NCI-H187 (cell line): ENCODE results near the gene RPL15.
A peak's percentile ranks its signal among the peaks of the same experiment; 100 is the strongest.

Experiments used
- DNase-seq, 2 experiments: peaks; one replicate each; lab custom pipeline; 2025; lab: John Stamatoyannopoulos, UW

Gene RPL15

DNA sequence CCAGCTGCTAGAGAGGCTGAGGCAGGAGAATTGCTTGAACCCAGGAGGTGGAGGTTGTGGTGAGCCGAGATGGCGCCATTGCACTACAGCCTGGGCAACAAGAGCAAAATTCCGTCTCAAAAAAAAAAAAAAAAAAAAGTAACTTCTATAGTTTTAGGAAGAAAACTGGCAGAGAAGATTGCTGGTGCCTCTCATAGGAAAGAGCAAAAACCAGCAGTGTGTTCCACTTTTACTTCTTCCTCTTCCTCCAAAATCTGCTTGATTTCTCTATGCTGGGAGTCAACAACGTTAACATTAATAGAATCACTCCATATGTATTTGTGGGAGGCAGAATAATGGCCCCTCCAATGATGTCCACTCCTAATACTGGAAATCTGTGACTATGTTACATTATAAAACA, 15.6 kb downstream of the RPL15 start:
- no peak for DNase-seq

DNA sequence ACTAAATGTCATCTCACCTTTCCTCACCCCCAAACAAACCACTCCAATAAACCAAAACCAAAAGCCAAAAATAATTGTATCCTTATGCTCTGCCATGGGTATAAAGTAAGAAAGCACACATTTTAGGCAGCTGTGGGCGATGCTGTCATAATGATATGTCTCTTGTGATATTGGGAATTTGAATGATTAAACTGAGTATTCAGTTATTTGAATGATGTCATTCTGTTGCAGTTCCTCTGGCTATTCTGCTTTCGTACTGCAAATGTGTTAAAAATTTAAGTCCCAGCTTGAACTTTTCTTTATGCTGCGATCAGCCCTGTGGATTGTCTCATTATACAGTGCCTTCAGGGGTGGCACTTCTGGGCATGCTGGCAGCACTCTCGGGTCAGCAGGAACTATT, 17.3 kb downstream of the RPL15 start:
- no peak for DNase-seq

- DNase-seq = no peak
Measured at GRCh38 chr3:23937296-23937695, 20.4 kb downstream of the RPL15 start.

GRCh38 chr3:23938688-23939087, 21.8 kb downstream of the RPL15 start:
- no peak for DNase-seq

- DNase-seq = no peak
Measured at GRCh38 chr3:23940775-23941174, 23.8 kb downstream of the RPL15 start.

GRCh38 chr3:23941440-23941839, 24.5 kb downstream of the RPL15 start:
- DNase-seq = no peak

GRCh38 chr3:23942546-23942945, 25.6 kb downstream of the RPL15 start:
- DNase-seq = no peak

DNA sequence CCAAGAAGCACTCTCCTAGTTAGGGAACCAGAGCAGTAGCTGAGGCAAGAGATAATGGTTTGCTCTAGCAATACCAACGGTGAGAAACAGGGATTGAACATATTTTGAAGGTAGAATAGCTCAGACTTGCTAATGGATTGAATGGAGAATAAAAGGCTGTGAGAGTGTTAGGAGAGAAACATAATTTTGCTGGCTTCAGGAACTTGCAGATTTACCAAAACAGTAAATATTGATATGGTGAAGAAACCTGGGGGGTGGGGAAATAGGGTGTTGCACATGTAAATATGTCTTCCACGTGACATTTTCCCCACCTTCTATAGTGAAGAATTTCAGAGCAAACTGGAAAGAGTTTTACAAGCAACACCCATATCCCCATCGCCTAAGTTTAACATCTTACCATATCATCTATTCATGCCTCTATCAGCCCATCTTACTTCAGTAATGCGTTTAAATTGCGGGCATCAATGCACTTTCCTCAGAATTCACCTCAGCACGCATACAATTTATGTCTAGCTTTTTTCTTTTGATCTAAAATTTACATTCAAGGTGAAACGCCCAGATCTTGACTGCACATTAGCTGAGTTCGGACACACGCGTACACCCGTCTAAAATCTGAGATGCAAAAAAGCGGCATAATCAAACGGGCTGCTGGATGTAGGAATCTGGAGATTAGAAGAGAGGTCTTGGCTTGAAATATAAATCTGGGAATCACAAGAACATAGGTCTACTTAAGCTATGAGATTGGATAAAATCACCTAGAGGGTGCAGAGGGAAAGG, 27.3 kb downstream of the RPL15 start:
- no peak for DNase-seq

DNA sequence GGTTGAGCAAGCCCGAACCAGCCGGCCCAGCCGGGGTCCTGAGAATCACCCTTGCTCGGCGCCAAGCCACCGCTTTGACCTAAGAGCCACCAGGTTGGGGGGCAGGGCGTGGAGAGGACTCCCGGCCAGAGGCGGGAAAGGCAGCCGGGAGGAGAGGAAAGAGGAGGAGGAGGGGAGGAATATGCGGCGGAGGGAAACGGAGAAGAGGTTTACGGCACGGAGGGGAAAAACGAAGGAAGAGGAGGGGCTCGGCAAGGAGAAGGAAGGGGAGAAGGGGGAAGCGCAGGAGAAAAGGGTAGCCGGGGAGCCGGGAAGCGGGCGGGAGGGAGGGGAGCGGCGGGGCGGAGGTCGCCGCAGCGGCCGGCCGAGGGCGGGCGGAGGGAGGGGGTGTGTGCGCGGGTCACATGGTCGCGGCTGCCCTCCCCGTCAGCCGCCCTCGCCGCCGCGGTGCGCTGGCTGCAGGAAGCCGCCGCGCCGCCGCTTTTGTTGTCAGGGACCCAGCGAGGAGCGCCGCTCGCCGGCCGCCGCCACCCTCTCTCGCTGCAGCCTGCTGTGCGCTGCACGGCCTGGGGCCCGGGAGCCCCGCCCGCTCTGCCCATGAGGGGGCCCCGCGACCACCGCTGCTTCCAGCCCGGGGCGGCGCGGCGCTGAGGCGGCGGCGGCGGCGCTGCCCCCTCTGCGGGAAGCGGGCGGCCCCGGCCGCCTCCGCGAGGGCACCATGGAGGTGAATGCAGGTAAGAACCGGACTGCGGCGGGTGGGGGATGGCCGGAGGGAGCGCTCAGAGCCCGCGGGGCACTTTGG, 28.1 kb downstream of the RPL15 start, which contains the start of gene NR1D2:
TSS of gene NR1D2 (plus strand) at position 426 of the 802 bp plus-strand sequence. CDS start at position 719, 293 bp downstream.
- DNase-seq = peak; percentile 10 to 33

- no peak for DNase-seq
Measured at GRCh38 chr3:23945663-23945912, 28.7 kb downstream of the RPL15 start.

DNA sequence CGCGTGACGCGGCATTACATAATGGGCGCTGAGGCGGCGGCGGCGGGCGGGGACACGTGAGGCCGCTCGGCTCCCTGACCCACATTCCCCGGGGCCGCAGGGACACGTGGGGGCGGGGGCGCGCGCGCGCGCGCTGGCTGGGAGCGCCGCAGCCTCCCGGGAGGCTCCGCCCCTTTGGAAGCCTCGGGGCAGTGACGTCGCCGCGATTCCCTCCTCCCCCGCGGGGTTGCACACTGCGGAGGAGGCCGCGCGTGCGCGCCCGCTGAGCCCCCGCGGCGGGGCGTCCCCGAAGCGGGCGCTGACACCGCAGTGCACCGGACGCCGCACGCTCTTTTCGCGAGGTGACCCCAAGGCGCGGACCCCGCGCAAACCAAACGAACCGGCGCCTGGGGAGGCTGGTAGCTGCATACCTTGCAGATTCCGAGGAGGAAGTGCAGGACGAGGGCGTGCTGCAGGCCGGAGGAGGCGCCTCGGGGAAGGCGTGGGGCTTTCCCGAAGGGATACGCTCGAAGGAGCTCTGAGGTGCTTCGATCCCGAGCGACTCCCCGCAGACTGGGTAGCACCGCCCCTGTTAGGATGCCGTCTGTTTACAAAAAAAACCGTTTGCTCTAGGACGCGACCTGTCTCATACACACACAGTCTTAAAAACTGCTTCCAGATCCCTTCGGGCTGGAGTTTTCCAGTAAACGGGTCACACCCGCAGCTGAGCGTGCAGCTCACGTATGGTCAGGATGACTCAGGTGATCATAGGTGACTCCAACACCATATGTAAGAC, 29.2 kb downstream of the RPL15 start:
- DNase-seq = peak; percentile 64 to 94

DNA sequence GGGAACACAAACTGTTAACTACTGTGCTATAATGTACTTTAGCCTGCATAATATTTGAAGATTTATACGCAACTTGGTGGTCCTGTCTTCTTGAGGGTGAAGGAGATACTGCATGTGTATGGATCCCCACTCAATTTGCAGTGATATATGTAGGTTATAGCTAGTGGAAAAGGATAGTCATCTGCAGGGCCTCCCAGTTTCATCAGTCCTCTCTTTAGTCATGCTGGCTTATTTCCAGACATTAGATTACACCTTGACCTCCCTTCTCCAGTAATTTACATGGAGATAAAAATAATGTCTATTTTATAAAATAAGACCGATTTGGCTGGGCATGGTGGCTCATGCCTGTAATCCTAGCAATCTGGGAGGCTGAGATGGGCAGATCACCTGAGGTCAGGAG, 31.8 kb downstream of the RPL15 start:
- DNase-seq = no peak

- DNase-seq = no peak
Measured at GRCh38 chr3:23949784-23950183, 32.9 kb downstream of the RPL15 start.

- no peak for DNase-seq
Measured at GRCh38 chr3:23950293-23950692, 33.4 kb downstream of the RPL15 start.

GRCh38 chr3:23952646-23953045, 35.7 kb downstream of the RPL15 start:
- DNase-seq = no peak

GRCh38 chr3:23953523-23953922, 36.6 kb downstream of the RPL15 start:
- DNase-seq = no peak

- DNase-seq = no peak
Measured at GRCh38 chr3:23954144-23954543, 37.2 kb downstream of the RPL15 start.

- no peak for DNase-seq
Measured at GRCh38 chr3:23956701-23957100, 39.8 kb downstream of the RPL15 start.

- no peak for DNase-seq
Measured at GRCh38 chr3:23959135-23959900, 42.4 kb downstream of the RPL15 start.

GRCh38 chr3:23960649-23961048, 43.7 kb downstream of the RPL15 start:
- no peak for DNase-seq

GRCh38 chr3:23961066-23961465, 44.1 kb downstream of the RPL15 start:
- no peak for DNase-seq

GRCh38 chr3:23961913-23962312, 45.0 kb downstream of the RPL15 start:
- DNase-seq = no peak
